ENCODE data around the gene WDR90. TPM values are rescaled to one million over a fixed set of nuclear protein-coding genes. Genes with fewer than 3 reads are reported as not detected.

WDR90 gene
- total and polyA plus RNA-seq, 3 donors from 2014 or later, result 102 to 195 (median 155) TPM

- H3K36me3 ChIP-seq (ENCODE audit: low read depth, missing control alignments), result no peaks in the 10 kb centered on the region
- no peak for DNase-seq
- TF ChIP-seq CTCF (IDR thresholded peaks at IDR 0.05), result no peak
- no peak for TF ChIP-seq POLR2A (IDR thresholded peaks at IDR 0.05)
- intact Hi-C loops (cut with DNase I; ENCODE audit: low total_unique reads), result no loop called here
- no peak overlapping the region for H3K27ac ChIP-seq
- peaks cover 20% of the 10 kb centered on the region for H3K4me1 ChIP-seq
- 60 to 80% methylated on average over 13 to 29 of the region's 29 CpGs for WGBS, 2 donors
- no peaks in the 10 kb centered on the region for H3K9me3 ChIP-seq
- H3K4me3 ChIP-seq, result no peak overlapping the region
- no peaks in the 10 kb centered on the region for H3K27me3 ChIP-seq
Observed at GRCh38 chr16:629185-629832, 19.9 kb upstream of the WDR90 start.

GRCh38 chr16:629833-630248, 19.3 kb upstream of the WDR90 start:
- Histone ChIP-seq H3K4me3 (no peak overlapping the region), H3K4me1 (peaks cover 20% of the 10 kb centered on the region), H3K36me3 (ENCODE audit: low read depth, missing control alignments) (no peaks in the 10 kb centered on the region), H3K9me3 (no peaks in the 10 kb centered on the region), H3K27ac (no peak overlapping the region), H3K27me3 (no peaks in the 10 kb centered on the region)
- intact Hi-C loops (cut with DNase I; ENCODE audit: low total_unique reads), result loop anchor here (10.0 kb wide), 1 partner anchor 45 kb away; no protein-coding TSS in a partner anchor
- 37 to 66% methylated on average over 7 to 10 of the region's 11 CpGs for WGBS, 2 donors
- no peak for DNase-seq
- TF ChIP-seq POLR2A (IDR thresholded peaks at IDR 0.05) (no peak), CTCF (IDR thresholded peaks at IDR 0.05) (no peak)

- intact Hi-C loops (cut with DNase I; ENCODE audit: low total_unique reads), result loop anchor here (10.0 kb wide), 1 partner anchor 46 kb away; no protein-coding TSS in a partner anchor
- no peak for TF ChIP-seq POLR2A (IDR thresholded peaks at IDR 0.05)
- Histone ChIP-seq H3K27ac (no peak overlapping the region), H3K9me3 (no peaks in the 10 kb centered on the region), H3K36me3 (ENCODE audit: low read depth, missing control alignments) (no peaks in the 10 kb centered on the region), H3K4me1 (peaks cover 21% of the 10 kb centered on the region), H3K27me3 (no peaks in the 10 kb centered on the region), H3K4me3 (no peak overlapping the region)
- 55% methylated on average over 28 of the region's 29 CpGs; no CpG with 5 or more reads in 1 of the 2 donors for WGBS, 2 donors
- peak; percentile 52 for DNase-seq
Observed at GRCh38 chr16:630249-630814, 18.8 kb upstream of the WDR90 start.

- peak; percentile 38 for DNase-seq
- no peaks in the 10 kb centered on the region for H3K9me3 ChIP-seq
- H3K4me3 ChIP-seq, result no peak within 1 kb of the TSS
- H3K27ac ChIP-seq, result no peak within 1 kb of the TSS
- intact Hi-C loops (cut with DNase I; ENCODE audit: low total_unique reads), result loop anchor here (10.0 kb wide), 1 partner anchor 46 kb away; no protein-coding TSS in a partner anchor
- TF ChIP-seq POLR2A (IDR thresholded peaks at IDR 0.05) (no peak), CTCF (IDR thresholded peaks at IDR 0.05) (no peak)
- H3K27me3 ChIP-seq, result no peaks in the 10 kb centered on the region
- H3K4me1 ChIP-seq, result peaks cover 27% of the 10 kb centered on the region
- WGBS, 2 donors, result 27 to 37% methylated on average over 6 to 23 of the region's 23 CpGs
- no peaks in the 10 kb centered on the region for H3K36me3 ChIP-seq (ENCODE audit: low read depth, missing control alignments)
Observed at GRCh38 chr16:630815-631405, 18.3 kb upstream of the WDR90 start, which contains the start of gene WFIKKN1. Gene WFIKKN1, plus strand, starts transcription at chr16:630985. Its CDS starts 269 bp downstream, at chr16:631254.

- H3K27me3 ChIP-seq, result no peaks in the 10 kb centered on the region
- no peak overlapping the region for H3K27ac ChIP-seq
- no peaks in the 10 kb centered on the region for H3K9me3 ChIP-seq
- no peak overlapping the region for H3K4me3 ChIP-seq
- intact Hi-C loops (cut with DNase I; ENCODE audit: low total_unique reads), result loop anchor here (10.0 kb wide), 1 partner anchor 47 kb away; no protein-coding TSS in a partner anchor
- 63 to 67% methylated on average over 9 of the region's 9 CpGs for WGBS, 2 donors
- no peaks in the 10 kb centered on the region for H3K36me3 ChIP-seq (ENCODE audit: low read depth, missing control alignments)
- peaks cover 27% of the 10 kb centered on the region for H3K4me1 ChIP-seq
- TF ChIP-seq POLR2A (IDR thresholded peaks at IDR 0.05), result no peak
- TF ChIP-seq CTCF (IDR thresholded peaks at IDR 0.05), result no peak
- no peak for DNase-seq
Observed at GRCh38 chr16:631808-632358, 17.3 kb upstream of the WDR90 start.
